Measurements from ENCODE around the gene ATP10A.

Gene ATP10A, protein sequence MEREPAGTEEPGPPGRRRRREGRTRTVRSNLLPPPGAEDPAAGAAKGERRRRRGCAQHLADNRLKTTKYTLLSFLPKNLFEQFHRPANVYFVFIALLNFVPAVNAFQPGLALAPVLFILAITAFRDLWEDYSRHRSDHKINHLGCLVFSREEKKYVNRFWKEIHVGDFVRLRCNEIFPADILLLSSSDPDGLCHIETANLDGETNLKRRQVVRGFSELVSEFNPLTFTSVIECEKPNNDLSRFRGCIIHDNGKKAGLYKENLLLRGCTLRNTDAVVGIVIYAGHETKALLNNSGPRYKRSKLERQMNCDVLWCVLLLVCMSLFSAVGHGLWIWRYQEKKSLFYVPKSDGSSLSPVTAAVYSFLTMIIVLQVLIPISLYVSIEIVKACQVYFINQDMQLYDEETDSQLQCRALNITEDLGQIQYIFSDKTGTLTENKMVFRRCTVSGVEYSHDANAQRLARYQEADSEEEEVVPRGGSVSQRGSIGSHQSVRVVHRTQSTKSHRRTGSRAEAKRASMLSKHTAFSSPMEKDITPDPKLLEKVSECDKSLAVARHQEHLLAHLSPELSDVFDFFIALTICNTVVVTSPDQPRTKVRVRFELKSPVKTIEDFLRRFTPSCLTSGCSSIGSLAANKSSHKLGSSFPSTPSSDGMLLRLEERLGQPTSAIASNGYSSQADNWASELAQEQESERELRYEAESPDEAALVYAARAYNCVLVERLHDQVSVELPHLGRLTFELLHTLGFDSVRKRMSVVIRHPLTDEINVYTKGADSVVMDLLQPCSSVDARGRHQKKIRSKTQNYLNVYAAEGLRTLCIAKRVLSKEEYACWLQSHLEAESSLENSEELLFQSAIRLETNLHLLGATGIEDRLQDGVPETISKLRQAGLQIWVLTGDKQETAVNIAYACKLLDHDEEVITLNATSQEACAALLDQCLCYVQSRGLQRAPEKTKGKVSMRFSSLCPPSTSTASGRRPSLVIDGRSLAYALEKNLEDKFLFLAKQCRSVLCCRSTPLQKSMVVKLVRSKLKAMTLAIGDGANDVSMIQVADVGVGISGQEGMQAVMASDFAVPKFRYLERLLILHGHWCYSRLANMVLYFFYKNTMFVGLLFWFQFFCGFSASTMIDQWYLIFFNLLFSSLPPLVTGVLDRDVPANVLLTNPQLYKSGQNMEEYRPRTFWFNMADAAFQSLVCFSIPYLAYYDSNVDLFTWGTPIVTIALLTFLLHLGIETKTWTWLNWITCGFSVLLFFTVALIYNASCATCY (N-terminal part only)

DNA sequence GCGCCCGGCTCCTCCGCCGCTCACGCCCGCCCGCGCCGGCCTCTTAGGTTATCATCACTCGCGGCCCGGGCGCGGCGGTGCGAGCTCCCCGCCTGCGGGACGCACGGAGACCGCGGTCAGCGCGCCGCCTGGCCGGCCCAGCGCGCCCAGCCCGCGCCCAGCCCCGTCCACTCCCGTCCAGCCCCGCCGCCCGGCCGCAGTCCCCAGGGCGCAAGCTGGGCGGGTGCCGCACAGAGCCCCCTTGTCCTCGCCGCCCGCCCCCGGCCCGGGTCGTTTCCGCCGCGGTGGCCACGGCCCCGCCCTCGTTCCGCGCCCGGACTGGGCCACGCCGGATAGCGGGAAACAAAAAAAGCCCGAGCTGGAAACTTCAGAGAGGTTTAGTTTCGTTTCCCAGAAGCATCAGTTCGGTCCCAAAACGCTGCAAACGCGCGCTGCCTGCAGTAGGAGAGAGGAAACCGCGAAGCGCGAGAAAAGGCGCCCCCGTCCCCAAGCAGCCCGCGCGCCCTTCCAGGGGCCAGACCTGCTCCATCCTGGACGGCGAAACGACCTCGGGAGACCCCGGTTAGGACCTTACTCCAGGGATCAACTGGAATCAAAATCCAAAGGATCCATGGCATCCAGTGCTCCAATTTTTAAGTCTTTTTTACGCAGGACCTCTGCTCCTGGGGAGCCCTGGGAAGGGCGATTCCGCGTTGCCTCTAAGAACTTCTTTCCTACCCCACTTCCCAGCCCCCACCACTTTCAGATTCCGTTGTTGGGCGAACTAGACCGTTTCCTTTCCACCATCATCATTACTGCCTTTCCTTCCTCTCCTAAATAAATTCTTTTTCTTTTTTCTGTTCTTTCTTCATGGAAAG is at the start of gene ATP10A:
Gene ATP10A, minus strand, starts transcription at position 217 of the 857 bp plus-strand sequence. CDS start 231 bp downstream, outside the sequence.
- no peak for DNase-seq (ENCODE audit: low spot score)
- TF ChIP-seq, protein P1, sequence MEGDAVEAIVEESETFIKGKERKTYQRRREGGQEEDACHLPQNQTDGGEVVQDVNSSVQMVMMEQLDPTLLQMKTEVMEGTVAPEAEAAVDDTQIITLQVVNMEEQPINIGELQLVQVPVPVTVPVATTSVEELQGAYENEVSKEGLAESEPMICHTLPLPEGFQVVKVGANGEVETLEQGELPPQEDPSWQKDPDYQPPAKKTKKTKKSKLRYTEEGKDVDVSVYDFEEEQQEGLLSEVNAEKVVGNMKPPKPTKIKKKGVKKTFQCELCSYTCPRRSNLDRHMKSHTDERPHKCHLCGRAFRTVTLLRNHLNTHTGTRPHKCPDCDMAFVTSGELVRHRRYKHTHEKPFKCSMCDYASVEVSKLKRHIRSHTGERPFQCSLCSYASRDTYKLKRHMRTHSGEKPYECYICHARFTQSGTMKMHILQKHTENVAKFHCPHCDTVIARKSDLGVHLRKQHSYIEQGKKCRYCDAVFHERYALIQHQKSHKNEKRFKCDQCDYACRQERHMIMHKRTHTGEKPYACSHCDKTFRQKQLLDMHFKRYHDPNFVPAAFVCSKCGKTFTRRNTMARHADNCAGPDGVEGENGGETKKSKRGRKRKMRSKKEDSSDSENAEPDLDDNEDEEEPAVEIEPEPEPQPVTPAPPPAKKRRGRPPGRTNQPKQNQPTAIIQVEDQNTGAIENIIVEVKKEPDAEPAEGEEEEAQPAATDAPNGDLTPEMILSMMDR (IDR thresholded peaks at IDR 0.05; ENCODE audit: extremely low read depth, missing control alignments), result no peak

DNA sequence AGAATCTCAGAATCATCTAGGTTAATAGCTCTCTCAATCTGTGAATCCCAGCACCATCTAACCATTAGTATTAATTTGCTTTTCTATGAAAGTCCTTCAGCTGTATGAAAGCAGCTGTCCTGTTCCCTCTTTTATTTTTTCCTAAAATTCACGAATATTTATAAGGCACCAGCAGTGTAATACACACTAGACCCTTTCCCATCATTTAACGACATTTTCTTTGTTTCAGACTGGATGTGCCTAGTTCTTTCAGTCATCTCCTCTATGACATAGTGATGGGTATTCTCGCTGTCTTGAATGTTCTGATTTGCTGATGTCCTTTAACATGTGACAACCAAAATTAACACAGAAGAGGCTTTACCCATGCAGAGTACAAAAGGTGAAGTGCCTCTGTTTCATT is 48.9 kb upstream of the ATP10A start:
- no peak for DNase-seq (ENCODE audit: low spot score)
- TF ChIP-seq, protein P1 (IDR thresholded peaks at IDR 0.05; ENCODE audit: extremely low read depth, missing control alignments), result no peak

DNA sequence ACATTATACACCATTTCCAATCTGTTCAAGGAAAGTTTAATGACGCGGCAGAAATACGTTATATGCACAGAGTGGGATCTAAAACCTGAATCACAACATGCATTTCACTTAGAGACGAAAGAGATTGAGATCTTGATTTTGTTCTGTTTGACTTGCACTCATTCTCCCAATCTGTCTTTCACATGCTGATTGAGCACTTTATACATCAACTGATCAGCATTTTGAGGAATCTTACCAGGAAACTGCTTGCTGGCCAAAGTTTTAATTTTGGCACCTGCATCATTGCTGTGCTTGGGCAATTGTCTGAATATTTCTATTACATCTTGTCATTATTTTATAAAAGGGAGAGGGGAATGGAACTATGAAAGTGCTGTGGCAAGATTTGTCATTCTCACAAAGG is 47.7 kb upstream of the ATP10A start:
- no peak for DNase-seq (ENCODE audit: low spot score)
- TF ChIP-seq, protein P1 (IDR thresholded peaks at IDR 0.05; ENCODE audit: extremely low read depth, missing control alignments), result no peak

DNA sequence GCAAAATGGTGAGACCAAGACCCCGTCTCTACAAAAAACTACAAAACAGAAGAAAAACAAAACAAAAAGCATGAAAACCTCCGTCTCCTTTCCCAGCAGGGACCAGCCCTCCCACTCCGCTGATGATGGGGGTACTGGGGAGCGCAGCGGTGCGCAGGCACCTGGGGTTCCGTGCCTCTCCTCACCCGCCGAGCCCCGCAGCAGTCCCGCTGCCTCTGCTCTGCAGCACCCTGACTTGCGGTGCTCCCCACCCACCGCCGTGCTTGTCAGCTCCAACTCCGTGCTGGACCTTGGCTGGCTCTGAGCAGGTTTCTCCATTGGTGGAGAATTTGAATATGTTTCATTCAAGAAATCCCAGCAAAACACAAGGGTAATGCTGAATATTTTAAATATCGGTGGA is 46.7 kb upstream of the ATP10A start:
- DNase-seq (ENCODE audit: low spot score), result no peak

DNA sequence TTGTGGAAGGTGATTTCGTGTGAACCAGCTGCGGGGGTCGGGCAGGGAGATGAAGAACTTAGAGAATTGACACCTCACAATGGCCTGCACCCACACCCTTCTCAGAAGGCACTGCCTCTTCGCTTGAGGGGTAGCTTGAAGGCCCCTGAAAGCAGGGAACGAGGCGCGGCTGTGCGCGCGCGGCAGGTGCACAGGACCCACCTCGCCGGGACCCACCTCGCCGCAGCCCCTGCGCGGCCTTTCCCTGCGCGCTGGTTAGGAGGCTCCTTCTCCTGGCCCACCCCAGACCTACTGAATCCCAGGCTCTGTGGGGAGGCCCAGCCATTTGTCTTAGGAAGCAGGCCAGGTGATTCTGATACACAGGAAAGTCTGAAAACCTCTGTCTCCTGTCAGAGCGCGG is 46.2 kb upstream of the ATP10A start:
- DNase-seq (ENCODE audit: low spot score), result no peak
- TF ChIP-seq, protein P1 (IDR thresholded peaks at IDR 0.05; ENCODE audit: extremely low read depth, missing control alignments), result no peak

More for the DNA sequence above, 46.7 kb upstream of the ATP10A start:
- TF ChIP-seq, protein P1 (IDR thresholded peaks at IDR 0.05; ENCODE audit: extremely low read depth, missing control alignments), result no peak

DNA sequence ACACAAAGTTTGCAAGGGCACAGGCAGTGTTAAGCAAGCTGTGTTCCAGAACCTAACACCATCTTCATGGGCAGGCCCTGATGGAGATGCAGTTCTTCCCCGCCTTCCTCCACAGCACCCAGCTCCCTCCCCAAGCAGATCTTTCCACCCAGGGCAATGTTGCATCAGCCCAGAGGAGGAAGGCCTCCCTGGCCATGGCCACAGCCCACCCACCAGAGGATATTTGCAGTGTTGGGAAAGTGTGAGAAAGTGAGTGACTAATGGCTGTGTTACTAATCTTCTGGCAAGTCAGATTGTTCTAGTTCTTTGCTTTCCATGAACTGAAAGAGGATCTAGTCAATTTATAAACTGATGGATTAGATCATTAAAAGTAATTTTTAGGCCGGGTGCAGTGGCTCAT is 42.0 kb upstream of the ATP10A start:
- TF ChIP-seq, protein P1 (IDR thresholded peaks at IDR 0.05; ENCODE audit: extremely low read depth, missing control alignments), result no peak
- no peak for DNase-seq (ENCODE audit: low spot score)
